ENCODE data around the gene C1orf210.

The C1orf210 gene

GRCh38 chr1:43321331-43321891 is 36.0 kb upstream of the C1orf210 start:
- Histone ChIP-seq H3K4me2 (no peak overlapping the region), H4K20me1 (ENCODE audit: insufficient read depth) (no peaks in the 10 kb centered on the region), H3K27me3 (ENCODE audit: insufficient read depth, low read depth) (no peaks in the 10 kb centered on the region), H3K36me3 (ENCODE audit: insufficient read depth) (no peaks in the 10 kb centered on the region), H2AFZ (ENCODE audit: low read depth) (no peak overlapping the region), H3K4me1 (ENCODE audit: low read depth, poor library complexity, severe bottlenecking) (no peaks in the 10 kb centered on the region), H3K4me3 (IDR thresholded peaks at IDR 0.05; ENCODE audit: insufficient read depth, low read depth, low read length) (no peak overlapping the region), H3K9ac (no peak overlapping the region), H3K79me2 (ENCODE audit: insufficient read depth, low read depth) (no peaks in the 10 kb centered on the region), H3K27ac (no peak overlapping the region)
- TF ChIP-seq, protein P1, sequence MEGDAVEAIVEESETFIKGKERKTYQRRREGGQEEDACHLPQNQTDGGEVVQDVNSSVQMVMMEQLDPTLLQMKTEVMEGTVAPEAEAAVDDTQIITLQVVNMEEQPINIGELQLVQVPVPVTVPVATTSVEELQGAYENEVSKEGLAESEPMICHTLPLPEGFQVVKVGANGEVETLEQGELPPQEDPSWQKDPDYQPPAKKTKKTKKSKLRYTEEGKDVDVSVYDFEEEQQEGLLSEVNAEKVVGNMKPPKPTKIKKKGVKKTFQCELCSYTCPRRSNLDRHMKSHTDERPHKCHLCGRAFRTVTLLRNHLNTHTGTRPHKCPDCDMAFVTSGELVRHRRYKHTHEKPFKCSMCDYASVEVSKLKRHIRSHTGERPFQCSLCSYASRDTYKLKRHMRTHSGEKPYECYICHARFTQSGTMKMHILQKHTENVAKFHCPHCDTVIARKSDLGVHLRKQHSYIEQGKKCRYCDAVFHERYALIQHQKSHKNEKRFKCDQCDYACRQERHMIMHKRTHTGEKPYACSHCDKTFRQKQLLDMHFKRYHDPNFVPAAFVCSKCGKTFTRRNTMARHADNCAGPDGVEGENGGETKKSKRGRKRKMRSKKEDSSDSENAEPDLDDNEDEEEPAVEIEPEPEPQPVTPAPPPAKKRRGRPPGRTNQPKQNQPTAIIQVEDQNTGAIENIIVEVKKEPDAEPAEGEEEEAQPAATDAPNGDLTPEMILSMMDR (conservative IDR thresholded peaks at IDR 0.05; ENCODE audit: low read depth, low read length): no peak

DNA sequence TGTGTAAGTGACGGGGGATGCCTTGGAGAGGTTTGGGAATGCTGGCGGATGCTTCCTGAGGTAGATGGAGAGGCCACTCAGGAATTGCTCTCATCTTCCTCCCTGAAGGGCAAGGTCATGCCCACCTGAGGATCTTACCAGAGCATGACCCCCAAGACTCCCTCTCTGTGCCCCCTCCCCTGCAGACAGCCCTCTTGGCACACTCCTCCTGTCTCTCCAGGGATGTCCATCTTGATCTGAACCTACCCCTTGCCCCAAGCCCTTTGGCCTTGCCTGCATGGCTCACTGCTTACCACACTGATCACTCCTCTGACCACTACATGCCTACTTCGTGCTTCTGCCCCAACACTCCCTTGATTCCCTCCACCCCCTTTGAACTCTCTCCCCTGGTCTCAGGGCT is 34.4 kb upstream of the C1orf210 start:
- no peaks in the 10 kb centered on the region for H3K36me3 ChIP-seq (ENCODE audit: insufficient read depth)
- no peaks in the 10 kb centered on the region for H4K20me1 ChIP-seq (ENCODE audit: insufficient read depth)
- no peak overlapping the region for H3K9ac ChIP-seq
- H3K4me3 ChIP-seq (IDR thresholded peaks at IDR 0.05; ENCODE audit: insufficient read depth, low read depth, low read length): no peak overlapping the region
- H3K4me1 ChIP-seq (ENCODE audit: low read depth, poor library complexity, severe bottlenecking): no peaks in the 10 kb centered on the region
- no peak overlapping the region for H3K27ac ChIP-seq
- no peak overlapping the region for H2AFZ ChIP-seq (ENCODE audit: low read depth)
- H3K27me3 ChIP-seq (ENCODE audit: insufficient read depth, low read depth): no peaks in the 10 kb centered on the region
- no peak overlapping the region for H3K4me2 ChIP-seq
- no peaks in the 10 kb centered on the region for H3K79me2 ChIP-seq (ENCODE audit: insufficient read depth, low read depth)
- TF ChIP-seq, protein P1 (conservative IDR thresholded peaks at IDR 0.05; ENCODE audit: low read depth, low read length): no peak

GRCh38 chr1:43319288-43319687 is 33.9 kb upstream of the C1orf210 start:
- Histone ChIP-seq H3K27ac (no peak overlapping the region), H3K27me3 (ENCODE audit: insufficient read depth, low read depth) (no peaks in the 10 kb centered on the region), H4K20me1 (ENCODE audit: insufficient read depth) (no peaks in the 10 kb centered on the region), H3K9ac (no peak overlapping the region), H2AFZ (ENCODE audit: low read depth) (no peak overlapping the region), H3K36me3 (ENCODE audit: insufficient read depth) (no peaks in the 10 kb centered on the region), H3K4me1 (ENCODE audit: low read depth, poor library complexity, severe bottlenecking) (no peaks in the 10 kb centered on the region), H3K4me3 (IDR thresholded peaks at IDR 0.05; ENCODE audit: insufficient read depth, low read depth, low read length) (no peak overlapping the region), H3K79me2 (ENCODE audit: insufficient read depth, low read depth) (no peaks in the 10 kb centered on the region), H3K4me2 (no peak overlapping the region)
- TF ChIP-seq, protein P1 (conservative IDR thresholded peaks at IDR 0.05; ENCODE audit: low read depth, low read length): no peak

DNA sequence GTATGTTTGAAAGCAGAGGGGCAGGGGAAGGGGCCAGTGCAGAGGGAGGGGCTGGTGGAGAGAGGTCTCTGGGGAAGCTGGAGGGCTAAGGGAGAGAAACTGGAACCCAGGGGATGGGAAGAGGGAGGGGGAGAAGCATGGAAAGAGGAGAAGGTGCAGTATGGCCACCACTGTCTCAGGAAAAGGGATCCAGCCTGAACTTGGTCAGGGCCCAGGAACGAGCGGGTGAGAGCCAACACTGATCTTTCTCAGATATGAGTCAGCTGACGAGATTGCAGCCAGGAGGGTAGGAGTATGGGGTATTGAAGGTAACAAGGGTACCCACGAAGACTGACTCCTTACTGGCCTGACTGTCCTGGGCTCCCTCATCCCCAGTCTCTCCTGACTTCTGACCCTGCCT is 33.5 kb upstream of the C1orf210 start:
- Histone ChIP-seq H3K27ac (no peak overlapping the region), H3K36me3 (ENCODE audit: insufficient read depth) (no peaks in the 10 kb centered on the region), H3K9ac (no peak overlapping the region), H2AFZ (ENCODE audit: low read depth) (no peak overlapping the region), H3K4me1 (ENCODE audit: low read depth, poor library complexity, severe bottlenecking) (no peaks in the 10 kb centered on the region), H3K27me3 (ENCODE audit: insufficient read depth, low read depth) (no peaks in the 10 kb centered on the region), H3K4me2 (no peak overlapping the region), H3K79me2 (ENCODE audit: insufficient read depth, low read depth) (no peaks in the 10 kb centered on the region), H4K20me1 (ENCODE audit: insufficient read depth) (no peaks in the 10 kb centered on the region), H3K4me3 (IDR thresholded peaks at IDR 0.05; ENCODE audit: insufficient read depth, low read depth, low read length) (no peak overlapping the region)
- TF ChIP-seq, protein P1 (conservative IDR thresholded peaks at IDR 0.05; ENCODE audit: low read depth, low read length): no peak

All from KMS-11 (cell line).